ENCODE results near the gene WDFY2. TPM values are rescaled to one million over a fixed set of nuclear protein-coding genes. Genes with fewer than 3 reads are reported as not detected.

WDFY2 gene
- total and polyA plus RNA-seq, 2 of the 13 experiments (the other 11 are each of a cell fraction or from before 2014, with no cell fraction given), result 22.6 to 27.0 TPM

DNA sequence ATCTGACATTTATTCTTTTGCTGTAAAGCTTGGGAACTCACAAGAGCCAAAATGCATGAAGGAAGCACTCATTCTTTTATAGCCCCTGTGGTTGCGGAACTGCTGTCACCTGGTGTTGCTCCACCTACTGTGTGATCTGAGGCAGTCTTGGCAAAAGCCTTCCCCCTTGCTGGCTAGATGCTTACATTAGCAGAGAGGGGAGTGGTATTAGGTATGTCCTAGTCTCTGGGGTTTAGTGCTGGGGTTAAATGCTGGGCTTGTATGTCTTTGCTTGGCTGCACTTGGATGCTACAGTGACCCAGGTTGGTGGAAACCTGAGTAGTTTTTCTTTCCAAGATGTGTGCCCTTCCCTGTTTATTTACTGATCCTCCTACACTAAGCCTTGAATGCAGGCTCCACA, 99.3 kb downstream of the WDFY2 start:
- H3K79me2 ChIP-seq (ENCODE audit: insufficient read depth, low read length), result peaks cover 31% of the 10 kb centered on the region
- 100% methylated on average over 1 of the region's 1 CpG for WGBS (ENCODE audit: low lambda C conversion rate)
- intact Hi-C loops (cut with micrococcal nuclease; ENCODE audit: unreplicated experiment), result no loop called here
- FAIRE-seq (no peak), ATAC-seq (no peak), DNase-seq (ENCODE audit: low spot score) (no peak)
- CTCF ChIA-PET (ENCODE audit: low intra/inter-chr PET ratio, low total read pairs), result no interaction called here
- H3K4me1 ChIP-seq (ENCODE audit: insufficient read depth, low read length), result peaks cover 41% of the 10 kb centered on the region
- H4K20me1 ChIP-seq (ENCODE audit: insufficient read depth, low read length), result no peaks in the 10 kb centered on the region
- POLR2A ChIA-PET, result interaction anchor here (1.9 kb wide), 1 partner anchor 231 kb away, joined by 7 read pairs; the partner anchor contains the start of gene INTS6
- H3K36me3 ChIP-seq (replicated peaks in 1 of 2; ENCODE audit: control insufficient read depth in 1 of 2, insufficient read depth in 2 of 2, low read length in 2 of 2), result peaks cover 7 to 24% of the 10 kb centered on the region in 2 experiments
- H3K4me2 ChIP-seq (ENCODE audit: low read depth, low read length), result no peak overlapping the region
- H3K9me3 ChIP-seq (ENCODE audit: low read length), result no peaks in the 10 kb centered on the region
- no peak overlapping the region for H3K9ac ChIP-seq (ENCODE audit: insufficient read depth, low read depth, low read length)
- no peak overlapping the region for H3K27ac ChIP-seq (ENCODE audit: extremely low read length, insufficient read depth, low read length)
- H3K27me3 ChIP-seq (ENCODE audit: control insufficient read depth in 1 of 2, insufficient read depth in 2 of 2, low read length in 2 of 2), result no peaks in the 10 kb centered on the region
- H3K4me3 ChIP-seq (replicated peaks in 1 of 3; ENCODE audit: insufficient read depth in 1 of 3, low read depth in 2 of 3, low read length in 3 of 3), result no peak overlapping the region
- TF ChIP-seq, protein P1, sequence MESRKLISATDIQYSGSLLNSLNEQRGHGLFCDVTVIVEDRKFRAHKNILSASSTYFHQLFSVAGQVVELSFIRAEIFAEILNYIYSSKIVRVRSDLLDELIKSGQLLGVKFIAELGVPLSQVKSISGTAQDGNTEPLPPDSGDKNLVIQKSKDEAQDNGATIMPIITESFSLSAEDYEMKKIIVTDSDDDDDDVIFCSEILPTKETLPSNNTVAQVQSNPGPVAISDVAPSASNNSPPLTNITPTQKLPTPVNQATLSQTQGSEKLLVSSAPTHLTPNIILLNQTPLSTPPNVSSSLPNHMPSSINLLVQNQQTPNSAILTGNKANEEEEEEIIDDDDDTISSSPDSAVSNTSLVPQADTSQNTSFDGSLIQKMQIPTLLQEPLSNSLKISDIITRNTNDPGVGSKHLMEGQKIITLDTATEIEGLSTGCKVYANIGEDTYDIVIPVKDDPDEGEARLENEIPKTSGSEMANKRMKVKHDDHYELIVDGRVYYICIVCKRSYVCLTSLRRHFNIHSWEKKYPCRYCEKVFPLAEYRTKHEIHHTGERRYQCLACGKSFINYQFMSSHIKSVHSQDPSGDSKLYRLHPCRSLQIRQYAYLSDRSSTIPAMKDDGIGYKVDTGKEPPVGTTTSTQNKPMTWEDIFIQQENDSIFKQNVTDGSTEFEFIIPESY (CRISPR knock-in tag; IDR thresholded peaks at IDR 0.05), result peak; percentile 59; the same call in 1 of the 2 replicates
- TF ChIP-seq, protein P2, sequence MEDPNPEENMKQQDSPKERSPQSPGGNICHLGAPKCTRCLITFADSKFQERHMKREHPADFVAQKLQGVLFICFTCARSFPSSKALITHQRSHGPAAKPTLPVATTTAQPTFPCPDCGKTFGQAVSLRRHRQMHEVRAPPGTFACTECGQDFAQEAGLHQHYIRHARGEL (CRISPR knock-in tag; IDR thresholded peaks at IDR 0.05), result no peak
- BruUV-seq (replicated peaks), result no TSS peak
- H2AFZ ChIP-seq (ENCODE audit: low read length), result no peak overlapping the region
- in situ Hi-C loops (cut with HindIII; ENCODE audit: extremely low pct_ligation_motif_present, low pct_unique_long_range_greater_than_20kb), result no loop called here

DNA sequence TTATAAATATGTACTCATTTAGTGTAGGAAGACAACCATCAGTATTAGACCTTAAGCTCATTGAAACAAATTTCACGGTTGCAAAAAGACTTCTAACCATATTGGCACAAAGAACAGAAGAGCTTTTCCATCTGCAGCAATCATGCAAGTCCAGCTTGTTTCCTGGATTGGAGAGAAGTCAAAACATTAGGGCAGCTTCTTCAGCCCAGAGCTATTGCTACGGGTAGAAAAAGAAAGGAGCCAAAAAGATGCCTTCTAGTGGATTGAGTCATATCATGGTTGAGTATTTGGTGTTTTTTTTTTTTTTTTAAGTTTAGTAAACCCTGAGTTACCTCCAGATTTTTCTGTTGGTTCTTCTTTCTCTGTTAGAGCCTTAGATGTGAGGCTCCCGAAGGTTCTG, 99.8 kb downstream of the WDFY2 start:
- H3K4me2 ChIP-seq (ENCODE audit: low read depth, low read length), result no peak overlapping the region
- H3K36me3 ChIP-seq (replicated peaks in 1 of 2; ENCODE audit: control insufficient read depth in 1 of 2, insufficient read depth in 2 of 2, low read length in 2 of 2), result peaks cover 7 to 20% of the 10 kb centered on the region in 2 experiments
- POLR2A ChIA-PET, result interaction anchor here (1.9 kb wide), 1 partner anchor 231 kb away, joined by 7 read pairs; the partner anchor contains the start of gene INTS6
- H4K20me1 ChIP-seq (ENCODE audit: insufficient read depth, low read length), result no peaks in the 10 kb centered on the region
- in situ Hi-C loops (cut with HindIII; ENCODE audit: extremely low pct_ligation_motif_present, low pct_unique_long_range_greater_than_20kb) (no loop called here), intact Hi-C loops (cut with micrococcal nuclease; ENCODE audit: unreplicated experiment) (no loop called here)
- no peaks in the 10 kb centered on the region for H3K9me3 ChIP-seq (ENCODE audit: low read length)
- no peak for DNase-seq (ENCODE audit: low spot score)
- H3K9ac ChIP-seq (ENCODE audit: insufficient read depth, low read depth, low read length), result no peak overlapping the region
- no peak for ATAC-seq
- H2AFZ ChIP-seq (ENCODE audit: low read length), result no peak overlapping the region
- peaks cover 46% of the 10 kb centered on the region for H3K4me1 ChIP-seq (ENCODE audit: insufficient read depth, low read length)
- CTCF ChIA-PET (ENCODE audit: low intra/inter-chr PET ratio, low total read pairs), result no interaction called here
- H3K79me2 ChIP-seq (ENCODE audit: insufficient read depth, low read length), result peaks cover 30% of the 10 kb centered on the region
- H3K27ac ChIP-seq (ENCODE audit: extremely low read length, insufficient read depth, low read length), result no peak overlapping the region
- WGBS (ENCODE audit: low lambda C conversion rate), result 96% methylated on average over 3 of the region's 3 CpGs
- no peaks in the 10 kb centered on the region for H3K27me3 ChIP-seq (ENCODE audit: control insufficient read depth in 1 of 2, insufficient read depth in 2 of 2, low read length in 2 of 2)
- no TSS peak for BruUV-seq (replicated peaks)
- no peak for FAIRE-seq
- H3K4me3 ChIP-seq (replicated peaks in 1 of 3; ENCODE audit: insufficient read depth in 1 of 3, low read depth in 2 of 3, low read length in 3 of 3), result no peak overlapping the region
- TF ChIP-seq, protein P3, sequence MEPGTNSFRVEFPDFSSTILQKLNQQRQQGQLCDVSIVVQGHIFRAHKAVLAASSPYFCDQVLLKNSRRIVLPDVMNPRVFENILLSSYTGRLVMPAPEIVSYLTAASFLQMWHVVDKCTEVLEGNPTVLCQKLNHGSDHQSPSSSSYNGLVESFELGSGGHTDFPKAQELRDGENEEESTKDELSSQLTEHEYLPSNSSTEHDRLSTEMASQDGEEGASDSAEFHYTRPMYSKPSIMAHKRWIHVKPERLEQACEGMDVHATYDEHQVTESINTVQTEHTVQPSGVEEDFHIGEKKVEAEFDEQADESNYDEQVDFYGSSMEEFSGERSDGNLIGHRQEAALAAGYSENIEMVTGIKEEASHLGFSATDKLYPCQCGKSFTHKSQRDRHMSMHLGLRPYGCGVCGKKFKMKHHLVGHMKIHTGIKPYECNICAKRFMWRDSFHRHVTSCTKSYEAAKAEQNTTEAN (CRISPR knock-in tag; conservative IDR thresholded peaks at IDR 0.05), result no peak
- no peak for TF ChIP-seq ZFP36L2 (CRISPR knock-in tag; IDR thresholded peaks at IDR 0.05)
- TF ChIP-seq JARID2 (CRISPR knock-in tag; IDR thresholded peaks at IDR 0.05; ENCODE audit: insufficient replicate concordance), result no peak
- TF ChIP-seq MAFF (IDR thresholded peaks at IDR 0.05; ENCODE audit: low read depth, low read length), result no peak
- no peak for TF ChIP-seq ZNF790 (CRISPR knock-in tag; IDR thresholded peaks at IDR 0.05; ENCODE audit: borderline replicate concordance)
- no peak for TF ChIP-seq KLF6 (CRISPR knock-in tag; IDR thresholded peaks at IDR 0.05)
- TF ChIP-seq, protein P4, sequence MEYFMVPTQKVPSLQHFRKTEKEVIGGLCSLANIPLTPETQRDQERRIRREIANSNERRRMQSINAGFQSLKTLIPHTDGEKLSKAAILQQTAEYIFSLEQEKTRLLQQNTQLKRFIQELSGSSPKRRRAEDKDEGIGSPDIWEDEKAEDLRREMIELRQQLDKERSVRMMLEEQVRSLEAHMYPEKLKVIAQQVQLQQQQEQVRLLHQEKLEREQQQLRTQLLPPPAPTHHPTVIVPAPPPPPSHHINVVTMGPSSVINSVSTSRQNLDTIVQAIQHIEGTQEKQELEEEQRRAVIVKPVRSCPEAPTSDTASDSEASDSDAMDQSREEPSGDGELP (IDR thresholded peaks at IDR 0.05; ENCODE audit: borderline replicate concordance, low read depth), result no peak
- TF ChIP-seq FOXO1 (CRISPR knock-in tag; IDR thresholded peaks at IDR 0.05), result no peak
- TF ChIP-seq, protein P5, sequence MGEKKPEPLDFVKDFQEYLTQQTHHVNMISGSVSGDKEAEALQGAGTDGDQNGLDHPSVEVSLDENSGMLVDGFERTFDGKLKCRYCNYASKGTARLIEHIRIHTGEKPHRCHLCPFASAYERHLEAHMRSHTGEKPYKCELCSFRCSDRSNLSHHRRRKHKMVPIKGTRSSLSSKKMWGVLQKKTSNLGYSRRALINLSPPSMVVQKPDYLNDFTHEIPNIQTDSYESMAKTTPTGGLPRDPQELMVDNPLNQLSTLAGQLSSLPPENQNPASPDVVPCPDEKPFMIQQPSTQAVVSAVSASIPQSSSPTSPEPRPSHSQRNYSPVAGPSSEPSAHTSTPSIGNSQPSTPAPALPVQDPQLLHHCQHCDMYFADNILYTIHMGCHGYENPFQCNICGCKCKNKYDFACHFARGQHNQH (CRISPR knock-in tag; IDR thresholded peaks at IDR 0.05), result no peak

Data from HepG2 (cell line).